Endothelial cell of umbilical vein (primary cell): ENCODE data around the gene MIF4GD. TPM values are rescaled to one million over a fixed set of nuclear protein-coding genes. Genes with fewer than 3 reads are reported as not detected.

ENCODE experiments used
- BruUV-seq: library from RNA; stranded (reverse); fragments of 400-500 nt; replicated peaks from 2 replicates; lab custom pipeline; 2021; lab: Mats Ljungman, UMichigan
- CTCF ChIA-PET: fragments of 300-600, 350-600 bp; sonication (Branson Sonifier 250); formaldehyde crosslinking; loops from one replicate; lab custom pipeline; 2021; ENCODE audit warnings: antibody characterized with exemption, inconsistent platforms; lab: Charles Lee
- POLR2A ChIA-PET: fragments of 300-600, 350-600 bp; sonication (Branson Sonifier 250); formaldehyde crosslinking; loops from one replicate; lab custom pipeline; 2021; ENCODE audit warnings: antibody characterized with exemption, inconsistent platforms; lab: Charles Lee
- DNase-seq: peaks from one replicate; pipeline ENCODE4 v3.0.0-alpha.2; 2011; ENCODE audit warnings: low read depth, low spot score
- FAIRE-seq: peaks from 2 replicates; lab custom pipeline; 2011; peaks lifted over from hg19 to GRCh38; lab: Jason Lieb, UNC
- H2AFZ ChIP-seq: 2 replicates; pipeline ENCODE4 v1.6.0; 2012; ENCODE audit warnings: low read depth, low read length, control low read depth, inconsistent platforms
- H3K27ac ChIP-seq: 2 replicates; pipeline ENCODE4 v1.5.1; 2011; ENCODE audit warnings: low read depth, mild to moderate bottlenecking, control low read depth, low read length, moderate library complexity; ENCODE audit not compliant: insufficient read depth
- H3K27me3 ChIP-seq, 2 experiments: 2 replicates each; pipeline versions ENCODE4 v1.6.0 to v1.6.1; 2011; ENCODE audit warnings: low read length in 2 of 2, mixed read lengths in 1 of 2; ENCODE audit not compliant: control insufficient read depth in 2 of 2, insufficient read depth in 2 of 2
- H3K36me3 ChIP-seq, 2 experiments: 2 replicates in 1 of 2; 3 replicates in 1 of 2; pipeline ENCODE4 v1.5.1; 2011; ENCODE audit warnings: low read length in 2 of 2, mild to moderate bottlenecking in 1 of 2, moderate library complexity in 1 of 2; ENCODE audit not compliant: control insufficient read depth in 2 of 2, insufficient read depth in 2 of 2; ENCODE audit errors: extremely low read depth in 1 of 2
- H3K4me1 ChIP-seq: 3 replicates; pipeline ENCODE4 v1.5.1; 2011; ENCODE audit warnings: mild to moderate bottlenecking, low read length; ENCODE audit not compliant: control insufficient read depth, insufficient read depth; ENCODE audit errors: extremely low read depth
- H3K4me2 ChIP-seq: 2 replicates; pipeline ENCODE4 v1.6.1; 2011; ENCODE audit warnings: low read length, control low read depth, mixed read lengths; ENCODE audit not compliant: insufficient read depth
- H3K4me3 ChIP-seq, 3 experiments: fragments of 200-600 bp in 1 of 3; sonication (generic), shearing (Covaris generic) in 1 of 3; replicated peaks in 1 of 3; 2 replicates each; pipeline ENCODE4 v1.5.1; 2011 to 2016; ENCODE audit warnings: control low read depth in 3 of 3, low read length in 3 of 3, mild to moderate bottlenecking in 2 of 3, inconsistent platforms in 1 of 3, low read depth in 1 of 3, moderate library complexity in 1 of 3; ENCODE audit not compliant: insufficient read depth in 1 of 3
- H3K79me2 ChIP-seq: 2 replicates; pipeline ENCODE4 v1.6.0; 2012; ENCODE audit warnings: low read length, inconsistent platforms; ENCODE audit not compliant: control insufficient read depth, insufficient read depth
- H3K9ac ChIP-seq: replicated peaks from 2 replicates; pipeline ENCODE3; 2011; ENCODE audit warnings: low read length, control low read depth; ENCODE audit not compliant: insufficient read depth; ENCODE audit errors: extremely low read depth
- H3K9me1 ChIP-seq: replicated peaks from 3 replicates; pipeline ENCODE4 v1.6.0; 2011; ENCODE audit warnings: mild to moderate bottlenecking, low read length; ENCODE audit not compliant: control insufficient read depth, insufficient read depth; ENCODE audit errors: extremely low read depth
- H3K9me3 ChIP-seq: replicated peaks from 2 replicates; pipeline ENCODE4 v1.5.1; 2012; ENCODE audit warnings: low read length, inconsistent platforms; ENCODE audit not compliant: control insufficient read depth, insufficient read depth
- H4K20me1 ChIP-seq: replicated peaks from 2 replicates; pipeline ENCODE3; 2011; ENCODE audit warnings: mild to moderate bottlenecking, low read length; ENCODE audit not compliant: control insufficient read depth, insufficient read depth; ENCODE audit errors: extremely low read depth
- CTCF ChIP-seq, 2 donors: IDR thresholded peaks; 1 replicate in 1 of 2; 2 replicates in 1 of 2; pipeline ENCODE4 v1.5.1; 2011; ENCODE audit warnings: low read length in 2 of 2, mild to moderate bottlenecking in 2 of 2, moderate library complexity in 2 of 2, control low read depth in 1 of 2, inconsistent platforms in 1 of 2, low read depth in 1 of 2; ENCODE audit not compliant: insufficient read depth in 1 of 2; ENCODE audit errors: extremely low read depth in 1 of 2
- EZH2 ChIP-seq: IDR thresholded peaks from 2 replicates; pipeline ENCODE4 v1.6.1; 2012; ENCODE audit warnings: borderline replicate concordance, low read depth, mild to moderate bottlenecking, moderate library complexity, low read length, inconsistent platforms; ENCODE audit not compliant: severe bottlenecking
- FOS ChIP-seq: IDR thresholded peaks from 2 replicates; pipeline ENCODE4 v1.6.1; 2011; ENCODE audit warnings: mild to moderate bottlenecking, low read length, moderate library complexity, borderline replicate concordance; ENCODE audit not compliant: insufficient read depth
- GATA2 ChIP-seq: IDR thresholded peaks from 2 replicates; pipeline ENCODE4 v1.7.0; 2011; ENCODE audit warnings: low read depth, mild to moderate bottlenecking, moderate library complexity, mixed read lengths, low read length; ENCODE audit not compliant: insufficient read length, insufficient read depth
- JUN ChIP-seq: IDR thresholded peaks from 2 replicates; pipeline ENCODE4 v1.6.1; 2011; ENCODE audit warnings: borderline replicate concordance, low read depth; ENCODE audit not compliant: insufficient read length, insufficient read depth
- MYC ChIP-seq: IDR thresholded peaks from one replicate; pipeline ENCODE4 v1.6.1; 2011; ENCODE audit warnings: mild to moderate bottlenecking, low read depth, low read length
- POLR2A ChIP-seq: IDR thresholded peaks from 2 replicates; pipeline ENCODE4 v1.6.1; 2012; ENCODE audit warnings: low read depth, mild to moderate bottlenecking, control low read depth, low read length
- POLR2AphosphoS5 ChIP-seq: IDR thresholded peaks from 2 replicates; pipeline ENCODE4 v1.6.1; 2012; ENCODE audit warnings: low read depth, mild to moderate bottlenecking, control low read depth, low read length, moderate library complexity; ENCODE audit not compliant: insufficient read depth
- dilution Hi-C: fragments of 300-500 bp; cut with MboI; formaldehyde crosslinking; loops from one replicate; pipeline ENCODE4 v1.15.0; 2019; ENCODE audit warnings: low sequenced_read_pairs; ENCODE audit not compliant: extremely low pct_ligation_motif_present
- intact Hi-C: fragments of 100-400 bp; cut with micrococcal nuclease; formaldehyde crosslinking; loops from one replicate; pipeline ENCODE4 v1.10.0; 2022
- polyA plus RNA-seq, 4 experiments: library from polyadenylated mRNA; depleted of rRNA in 3 of 4; stranded (reverse) in 3 of 4; unstranded in 1 of 4; fragments of >200 nt; gene quantifications; 2 replicates each; pipeline versions ENCODE4 v1.2.1 to v1.2.3, GENCODE V29; 2011 to 2012; ENCODE audit warnings: missing spikeins in 1 of 4
- total RNA-seq: library from RNA; stranded (reverse); gene quantifications from 2 replicates; pipeline ENCODE4 v1.2.3, GENCODE V29; 2021
- TF ChIP-seq, protein P1 (sequence below): IDR thresholded peaks from 2 replicates; pipeline ENCODE4 v1.6.1; 2011; ENCODE audit not compliant: insufficient read depth, insufficient read length

The MIF4GD gene
- total and polyA plus RNA-seq, 2 donors (not counting 3 experiments of a cell fraction or from before 2014, with no cell fraction given), result 12.4 to 35.7 TPM

DNA sequence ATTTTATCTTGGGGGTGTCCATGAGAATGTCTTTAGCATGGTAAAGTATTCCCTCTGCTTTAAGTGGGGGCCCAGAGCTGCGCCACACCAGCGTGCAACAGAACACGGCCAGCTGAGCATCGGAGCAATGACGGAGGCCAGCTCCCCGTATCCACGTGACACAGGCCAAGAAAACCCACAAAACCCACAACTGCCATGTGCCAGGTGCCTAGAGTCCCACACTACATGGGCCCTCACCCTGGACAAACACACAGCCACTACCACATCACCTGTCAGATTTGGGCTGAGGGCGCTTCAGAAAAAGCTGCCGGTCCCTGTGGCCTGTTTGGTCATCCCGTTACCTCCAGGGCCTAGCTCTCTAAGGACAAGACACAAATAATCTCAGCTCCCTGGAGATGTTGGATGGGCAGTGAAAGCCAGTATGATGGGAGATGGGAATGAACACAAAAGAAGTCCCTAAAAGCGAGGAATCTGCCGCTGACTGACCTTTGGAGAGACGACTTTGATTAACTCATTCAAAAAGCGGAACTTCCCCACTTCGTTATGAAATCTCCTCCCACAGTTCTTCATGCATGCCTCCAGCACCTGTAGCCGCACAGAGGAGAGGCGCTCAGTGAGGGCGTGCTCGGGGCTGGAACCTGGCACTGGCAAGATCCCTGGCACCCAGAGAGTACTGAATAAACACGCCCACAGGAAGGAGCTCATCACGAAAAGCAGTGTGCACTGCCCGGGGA is 26.7 kb downstream of the MIF4GD start:
- POLR2A ChIA-PET, result interaction anchor here (0.5 kb wide), 1 partner anchor 72 kb away, joined by 5 read pairs; no protein-coding TSS in a partner anchor
- no peak overlapping the region for H3K4me3 ChIP-seq
- H3K27ac ChIP-seq, result no peak overlapping the region
- H4K20me1 ChIP-seq, result no peaks in the 10 kb centered on the region
- intact Hi-C loops, result no loop called here
- H2AFZ ChIP-seq, result no peak overlapping the region
- no peaks in the 10 kb centered on the region for H3K9me1 ChIP-seq
- BruUV-seq, result no TSS peak
- H3K4me2 ChIP-seq, result no peak overlapping the region
- dilution Hi-C loops, result no loop called here
- CTCF ChIA-PET, result interaction anchor here (7.6 kb wide), 1 partner anchor 27 kb away, joined by 91 read pairs; the partner anchor contains the start of gene MIF4GD
- FAIRE-seq (no peak), DNase-seq (no peak)
- no peak overlapping the region for H3K9ac ChIP-seq
- H3K27me3 ChIP-seq, result no peaks in the 10 kb centered on the region
- H3K79me2 ChIP-seq, result peaks cover 7% of the 10 kb centered on the region
- H3K36me3 ChIP-seq, result peaks cover 5 to 50% of the 10 kb centered on the region in 2 experiments
- no peaks in the 10 kb centered on the region for H3K9me3 ChIP-seq
- no peaks in the 10 kb centered on the region for H3K4me1 ChIP-seq
- TF ChIP-seq POLR2A, result no peak
- no peak for TF ChIP-seq JUN
- TF ChIP-seq EZH2, result no peak
- no peak for TF ChIP-seq CTCF (IDR thresholded peaks at IDR 0.05; ENCODE audit: extremely low read depth in 1 of 2, insufficient read depth in 1 of 2, low read depth in 1 of 2, low read length in 2 of 2)
- TF ChIP-seq, protein P1, sequence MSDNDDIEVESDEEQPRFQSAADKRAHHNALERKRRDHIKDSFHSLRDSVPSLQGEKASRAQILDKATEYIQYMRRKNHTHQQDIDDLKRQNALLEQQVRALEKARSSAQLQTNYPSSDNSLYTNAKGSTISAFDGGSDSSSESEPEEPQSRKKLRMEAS, result no peak
- TF ChIP-seq MYC, result no peak
- TF ChIP-seq FOS, result no peak
- TF ChIP-seq POLR2AphosphoS5, result no peak
- TF ChIP-seq GATA2, result no peak
